ENCODE results near the gene TEX53. TPM values are rescaled to one million over a fixed set of nuclear protein-coding genes. Genes with fewer than 3 reads are reported as not detected.

TEX53 gene
- total RNA-seq, 6 experiments from 2014 or later: not detected

- no peak overlapping the region for H3K4me3 ChIP-seq
- H3K9me3 ChIP-seq: no peaks in the 10 kb centered on the region
- no peak overlapping the region for H3K27ac ChIP-seq
- no peaks in the 10 kb centered on the region for H3K36me3 ChIP-seq
- TF ChIP-seq CTCF (IDR thresholded peaks at IDR 0.05): no peak
- no peak for TF ChIP-seq POLR2A (IDR thresholded peaks at IDR 0.05)
- H3K27me3 ChIP-seq: no peaks in the 10 kb centered on the region
- H3K4me1 ChIP-seq: no peaks in the 10 kb centered on the region
- intact Hi-C loops (cut with DNase I): loop anchor here in 1 of 2 donors (5.0 kb wide), 1 partner anchor 334 kb away; no protein-coding TSS in a partner anchor
- DNase-seq: no peak
- no peak for ATAC-seq
- 71% methylated on average over 3 of the region's 3 CpGs for WGBS (ENCODE audit: insufficient coverage, low coverage, low lambda C conversion rate, missing lambda C conversion rate)
Measured at GRCh38 chr9:114678130-114678529, 20.5 kb upstream of the TEX53 start.

- no peak overlapping the region for H3K27ac ChIP-seq
- no peaks in the 10 kb centered on the region for H3K27me3 ChIP-seq
- no peak for TF ChIP-seq CTCF (IDR thresholded peaks at IDR 0.05)
- no peak for TF ChIP-seq POLR2A (IDR thresholded peaks at IDR 0.05)
- H3K36me3 ChIP-seq: no peaks in the 10 kb centered on the region
- 36% methylated on average over 3 of the region's 3 CpGs for WGBS (ENCODE audit: insufficient coverage, low coverage, low lambda C conversion rate, missing lambda C conversion rate)
- no peaks in the 10 kb centered on the region for H3K4me1 ChIP-seq
- H3K9me3 ChIP-seq: no peaks in the 10 kb centered on the region
- no peak for ATAC-seq
- DNase-seq: no peak
- no peak overlapping the region for H3K4me3 ChIP-seq
- intact Hi-C loops (cut with DNase I): loop anchor here in 1 of 2 donors (5.0 kb wide), 1 partner anchor 335 kb away; no protein-coding TSS in a partner anchor
Measured at GRCh38 chr9:114677418-114677817, 19.8 kb upstream of the TEX53 start.

- no peaks in the 10 kb centered on the region for H3K27me3 ChIP-seq
- no peak overlapping the region for H3K4me3 ChIP-seq
- no peaks in the 10 kb centered on the region for H3K4me1 ChIP-seq
- ATAC-seq: no peak
- TF ChIP-seq POLR2A (IDR thresholded peaks at IDR 0.05) (no peak), CTCF (IDR thresholded peaks at IDR 0.05) (no peak)
- H3K27ac ChIP-seq: no peak overlapping the region
- no peaks in the 10 kb centered on the region for H3K9me3 ChIP-seq
- 82% methylated on average over 4 of the region's 4 CpGs for WGBS (ENCODE audit: insufficient coverage, low coverage, low lambda C conversion rate, missing lambda C conversion rate)
- intact Hi-C loops (cut with DNase I): loop anchor here in 1 of 2 donors (5.0 kb wide), 1 partner anchor 335 kb away; no protein-coding TSS in a partner anchor
- no peak for DNase-seq
- H3K36me3 ChIP-seq: no peaks in the 10 kb centered on the region
Measured at GRCh38 chr9:114676901-114677300, 19.3 kb upstream of the TEX53 start.

- WGBS (ENCODE audit: insufficient coverage, low coverage, low lambda C conversion rate, missing lambda C conversion rate): 64% methylated on average over 3 of the region's 3 CpGs
- Histone ChIP-seq H3K27ac (no peak overlapping the region), H3K36me3 (no peaks in the 10 kb centered on the region), H3K4me3 (no peak overlapping the region), H3K9me3 (no peaks in the 10 kb centered on the region), H3K27me3 (no peaks in the 10 kb centered on the region), H3K4me1 (no peaks in the 10 kb centered on the region)
- TF ChIP-seq CTCF (IDR thresholded peaks at IDR 0.05) (no peak), POLR2A (IDR thresholded peaks at IDR 0.05) (no peak)
- DNase-seq (no peak), ATAC-seq (no peak)
- intact Hi-C loops (cut with DNase I): loop anchor here in 1 of 2 donors (5.0 kb wide), 1 partner anchor 337 kb away; no protein-coding TSS in a partner anchor
Measured at GRCh38 chr9:114674798-114675540, 17.4 kb upstream of the TEX53 start.

Data from right lobe of liver (tissue), 6 donors.